ENCODE data around the gene ANXA2R.

The ANXA2R gene

DNA sequence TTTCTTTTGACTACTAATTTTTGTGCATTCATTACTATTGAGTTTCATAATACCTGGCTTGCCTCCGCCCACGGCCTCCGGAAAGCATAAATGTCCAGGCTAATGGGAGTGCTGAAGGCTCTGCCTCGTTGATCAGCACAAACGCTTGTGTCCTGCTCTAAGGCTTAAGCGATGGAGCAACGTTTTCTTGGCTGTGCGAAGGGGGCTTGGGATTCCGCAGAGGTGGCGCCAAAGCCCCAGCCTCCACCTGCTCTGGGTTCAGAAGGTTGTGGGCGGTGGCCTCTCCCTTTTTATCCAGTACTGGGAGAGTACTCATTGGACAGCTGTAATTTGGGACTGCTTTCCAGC, 19.7 kb downstream of the ANXA2R start:
- H3K4me1 ChIP-seq: peaks cover 0 to 10% (median 7%) of the 10 kb centered on the region in 4 donors
- peak overlapping the region; percentile 58 to 64 for H3K4me3 ChIP-seq
- H3K27me3 ChIP-seq: no peaks in the 10 kb centered on the region
- no peaks in the 10 kb centered on the region for H3K36me3 ChIP-seq
- TF ChIP-seq CTCF (IDR thresholded peaks at IDR 0.05): no peak
- intact Hi-C loops (cut with DNase I; ENCODE audit: low total_unique reads): no loop called here
- H3K9me3 ChIP-seq: no peaks in the 10 kb centered on the region
- H3K27ac ChIP-seq: peak overlapping the region; percentile 93 to 95
- DNase-seq: no peak

DNA sequence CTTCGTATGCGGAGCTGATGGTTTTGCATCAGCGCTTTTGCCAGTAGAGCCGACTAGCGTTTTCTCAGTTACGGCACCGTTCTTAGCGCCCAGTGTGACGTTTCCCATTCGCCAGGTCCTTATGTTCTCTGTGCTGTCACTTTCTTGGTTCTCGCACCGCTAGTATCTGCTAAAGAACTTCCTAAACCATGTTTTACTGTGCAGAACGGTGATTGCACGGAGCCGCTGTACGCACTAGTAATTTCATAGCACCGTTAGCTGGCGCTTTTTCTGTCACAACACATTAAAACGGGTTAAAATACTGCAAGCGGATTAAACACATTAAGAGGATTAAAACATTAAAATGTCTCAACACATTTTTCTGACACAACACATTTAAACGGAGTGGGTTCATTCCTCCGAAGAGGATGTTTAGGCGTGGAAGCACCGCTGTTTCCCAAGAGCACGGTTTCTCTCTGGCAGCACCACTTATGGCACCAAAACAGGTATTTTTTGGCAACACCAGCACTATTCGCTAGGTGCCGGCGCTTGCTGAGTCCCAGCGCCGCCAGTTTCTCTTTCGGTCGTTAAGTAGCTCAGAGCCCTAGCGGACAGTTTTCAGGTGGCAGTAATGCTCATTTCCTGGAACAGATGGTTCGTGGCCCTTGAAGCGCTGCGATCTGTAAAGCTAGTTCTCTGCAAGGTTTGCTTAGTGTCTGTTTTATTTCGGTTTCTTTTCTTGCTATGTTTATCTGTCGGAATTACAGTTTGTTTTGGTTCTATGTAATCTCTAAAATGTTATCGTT, 20.3 kb downstream of the ANXA2R start:
- peaks cover 0 to 10% (median 7%) of the 10 kb centered on the region in 4 donors for H3K4me1 ChIP-seq
- H3K9me3 ChIP-seq: no peaks in the 10 kb centered on the region
- H3K27ac ChIP-seq: peak overlapping the region; percentile 93 to 95
- intact Hi-C loops (cut with DNase I; ENCODE audit: low total_unique reads): loop anchor here (2.0 to 10.0 kb wide), 2 partner anchors 21 to 45 kb away; partner anchors contain the start of gene ANXA2R
- DNase-seq: no peak
- peak; percentile 29 to 31 for TF ChIP-seq CTCF (IDR thresholded peaks at IDR 0.05)
- H3K4me3 ChIP-seq: peak overlapping the region; percentile 58 to 64
- no peaks in the 10 kb centered on the region for H3K36me3 ChIP-seq
- H3K27me3 ChIP-seq: no peaks in the 10 kb centered on the region

DNA sequence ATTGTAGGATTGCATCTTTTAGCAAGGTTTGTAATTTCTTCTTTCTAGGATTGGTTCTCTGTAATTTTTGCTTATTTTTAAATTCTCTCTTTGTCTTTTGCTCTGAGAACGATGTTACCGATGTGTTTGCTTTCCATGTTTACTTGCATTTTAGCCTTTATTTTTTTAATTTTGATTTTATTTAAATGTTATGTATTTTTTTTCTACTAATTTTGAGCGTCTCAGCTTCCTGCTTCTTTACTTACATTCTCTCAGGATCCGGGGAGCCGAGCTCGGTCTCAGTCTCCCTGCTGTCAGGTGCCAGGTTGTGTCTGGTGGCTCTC, 20.9 kb downstream of the ANXA2R start:
- intact Hi-C loops (cut with DNase I; ENCODE audit: low total_unique reads): loop anchor here (2.0 to 10.0 kb wide), 2 partner anchors 22 to 46 kb away; partner anchors contain the start of gene ANXA2R
- Histone ChIP-seq H3K27me3 (no peaks in the 10 kb centered on the region), H3K9me3 (no peaks in the 10 kb centered on the region), H3K27ac (peak overlapping the region; percentile 93 to 95), H3K4me3 (peak overlapping the region; percentile 58 to 64), H3K4me1 (peaks cover 0 to 10% (median 7%) of the 10 kb centered on the region in 4 donors), H3K36me3 (no peaks in the 10 kb centered on the region)
- DNase-seq: no peak
- TF ChIP-seq CTCF (IDR thresholded peaks at IDR 0.05): no peak

DNA sequence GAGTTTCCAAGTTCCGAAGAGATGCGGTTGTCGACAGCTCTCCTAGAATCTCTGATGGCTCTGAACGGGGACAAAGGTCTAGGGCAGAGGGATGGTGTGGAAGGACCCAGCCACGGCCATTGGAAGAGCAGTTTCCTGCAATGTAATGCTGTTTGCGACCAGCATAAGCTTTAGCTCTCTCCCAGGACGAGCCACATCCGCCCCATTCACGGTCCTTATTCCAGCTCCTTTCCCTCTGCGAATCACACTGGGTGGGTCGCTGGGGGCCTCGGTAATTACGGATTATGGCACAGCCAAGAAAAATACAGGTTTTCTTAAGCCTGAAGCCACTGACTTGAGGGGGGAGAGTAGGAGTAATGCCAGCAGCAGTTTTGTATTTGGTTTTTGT, 22.7 kb downstream of the ANXA2R start:
- no peaks in the 10 kb centered on the region for H3K9me3 ChIP-seq
- H3K36me3 ChIP-seq: no peaks in the 10 kb centered on the region
- DNase-seq: peak in 1 of 2 donors; percentile 77
- intact Hi-C loops (cut with DNase I; ENCODE audit: low total_unique reads): loop anchor here (10.0 kb wide), 1 partner anchor 47 kb away; no protein-coding TSS in a partner anchor
- H3K27me3 ChIP-seq: no peaks in the 10 kb centered on the region
- H3K4me1 ChIP-seq: peaks cover 0 to 10% (median 7%) of the 10 kb centered on the region in 4 donors
- H3K4me3 ChIP-seq: peak overlapping the region; percentile 58 to 64
- peak overlapping the region; percentile 93 to 95 for H3K27ac ChIP-seq
- TF ChIP-seq CTCF (IDR thresholded peaks at IDR 0.05): peak; percentile 6 to 27

DNA sequence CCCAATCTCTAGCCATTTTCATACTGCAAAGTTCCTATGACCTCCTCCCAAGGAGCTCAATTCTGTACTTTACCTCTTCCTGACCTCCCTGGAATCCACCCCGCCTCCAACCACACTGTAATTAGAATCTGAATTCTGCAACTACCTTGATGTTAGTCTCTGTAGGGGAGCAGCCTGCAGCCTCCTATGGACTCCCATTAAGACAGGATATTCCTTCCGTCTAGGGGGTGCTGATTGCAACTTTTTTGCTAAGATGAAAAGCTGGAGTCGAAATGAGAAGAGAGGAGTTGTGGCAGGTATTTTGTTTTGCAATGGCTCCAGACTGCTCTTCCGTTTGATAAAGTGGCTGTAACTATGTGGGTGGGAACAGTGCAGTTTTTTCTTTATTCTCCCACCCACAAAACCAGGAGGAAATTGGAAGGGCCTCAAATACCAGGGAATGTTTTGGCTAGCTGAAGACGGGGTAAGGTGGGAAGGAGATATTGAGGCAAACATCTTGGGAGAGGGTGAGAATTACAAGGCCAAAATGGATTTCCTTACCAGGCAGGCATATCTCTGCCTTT, 23.8 kb downstream of the ANXA2R start:
- intact Hi-C loops (cut with DNase I; ENCODE audit: low total_unique reads): loop anchor here (10.0 kb wide), 1 partner anchor 49 kb away; no protein-coding TSS in a partner anchor
- Histone ChIP-seq H3K36me3 (no peaks in the 10 kb centered on the region), H3K4me1 (peaks cover 0 to 10% (median 7%) of the 10 kb centered on the region in 4 donors), H3K9me3 (no peaks in the 10 kb centered on the region), H3K27me3 (no peaks in the 10 kb centered on the region), H3K27ac (peak overlapping the region; percentile 93 to 95), H3K4me3 (no peak overlapping the region)
- no peak for TF ChIP-seq CTCF (IDR thresholded peaks at IDR 0.05)
- DNase-seq: no peak
